K562 (cell line): Measurements from ENCODE around the gene TIMM17A. TPM values are rescaled to one million over a fixed set of nuclear protein-coding genes. Genes with fewer than 3 reads are reported as not detected.

Source experiments
- ARHGAP35 ChIP-seq: fragments of 450-650 bp; IDR thresholded peaks from 2 replicates; pipeline ENCODE4 v1.6.1; 2018; ENCODE audit not compliant: partially characterized antibody
- DNMT1 ChIP-seq: fragments of 450-650 bp; IDR thresholded peaks from 2 replicates; pipeline ENCODE4 v1.6.1; 2016; ENCODE audit warnings: antibody characterized with exemption, mild to moderate bottlenecking
- HMBOX1 ChIP-seq: sonication (generic); IDR thresholded peaks from 2 replicates; pipeline ENCODE4 v1.6.1; 2016
- MAFG ChIP-seq: fragments of 450-650 bp; conservative IDR thresholded peaks from 2 replicates; pipeline ENCODE4 v1.6.1; 2016; ENCODE audit warnings: missing genetic modification characterization, missing compliant biosample characterization
- NR2C1 ChIP-seq, 2 experiments: fragments of 450-650 bp; IDR thresholded peaks; 2 replicates each; pipeline ENCODE4 v1.6.1; 2017; ENCODE audit warnings: mild to moderate bottlenecking in 2 of 2, antibody characterized with exemption in 1 of 2, inconsistent platforms in 1 of 2, missing compliant biosample characterization in 1 of 2, missing genetic modification characterization in 1 of 2
- TFAM ChIP-seq: fragments of 250-450 bp; sonication (Bioruptor Pico); conservative IDR thresholded peaks from 2 replicates; pipeline ENCODE4 v1.5.0; 2021; ENCODE audit warnings: mild to moderate bottlenecking, moderate library complexity
- TRIM24 ChIP-seq, 2 experiments: fragments of 450-650 bp; IDR thresholded peaks; 2 replicates each; pipeline ENCODE4 v1.6.1; 2016
- XRCC3 ChIP-seq: fragments of 450-650 bp; IDR thresholded peaks from 2 replicates; pipeline ENCODE4 v1.6.1; 2017; ENCODE audit warnings: mild to moderate bottlenecking, moderate library complexity
- ZNF217 ChIP-seq: sonication (generic); formaldehyde crosslinking; IDR thresholded peaks from 2 replicates; pipeline ENCODE4 v1.8.0; 2022; ENCODE audit warnings: mild to moderate bottlenecking, missing genetic modification reagents
- ZNF24 ChIP-seq: fragments of 450-650 bp; IDR thresholded peaks from 2 replicates; pipeline ENCODE4 v1.6.1; 2016
- ZNF318 ChIP-seq, 2 experiments: fragments of 450-650 bp; IDR thresholded peaks; 2 replicates each; pipeline ENCODE4 v1.6.1; 2016; ENCODE audit warnings: mild to moderate bottlenecking in 2 of 2, borderline replicate concordance in 1 of 2, low read depth in 1 of 2, moderate library complexity in 1 of 2
- ZNF717 ChIP-seq: fragments of 250-450 bp; sonication (Bioruptor Pico); IDR thresholded peaks from 2 replicates; pipeline ENCODE4 v1.5.0; 2021
- ZNF764 ChIP-seq: fragments of 250-450 bp; sonication (Bioruptor Pico); IDR thresholded peaks from 2 replicates; pipeline ENCODE4 v1.4.0; 2020; ENCODE audit warnings: low read depth, mild to moderate bottlenecking, moderate library complexity
- polyA plus RNA-seq, 8 experiments: library from polyadenylated mRNA; depleted of rRNA in 4 of 8; stranded (reverse) in 5 of 8; unstranded in 3 of 8; fragments of >200 nt; fragmentation: Nextera tagmentation in 2 of 8; fragmentation: Illumina TruSeq in 1 of 8; extraction: Ambion mirVana in 2 of 8; extraction: Trizol in 1 of 8; gene quantifications; 2 replicates each; pipeline versions ENCODE4 v1.2.1 to v1.2.3, GENCODE V29; 2011 to 2014; ENCODE audit warnings: inconsistent platforms in 1 of 8, missing spikeins in 1 of 8
- total RNA-seq, 7 experiments: library from RNA; depleted of rRNA in 6 of 7; stranded (reverse); fragments of >200 nt in 6 of 7; fragmentation: Illumina TruSeq in 2 of 7; extraction: Trizol in 2 of 7; gene quantifications; 2 replicates each; pipeline versions ENCODE4 v1.2.1 to v1.2.3, GENCODE V29; 2011 to 2021; ENCODE audit warnings: low replicate concordance in 1 of 7
- TF ChIP-seq, protein P1 (sequence below): fragments of 450-650 bp; formaldehyde crosslinking; IDR thresholded peaks from 2 replicates; pipeline ENCODE4 v1.4.0; 2020; ENCODE audit warnings: mild to moderate bottlenecking, moderate library complexity
- TF ChIP-seq, protein P2 (sequence below): sonication (generic); formaldehyde crosslinking; IDR thresholded peaks from 2 replicates; pipeline ENCODE4 v1.4.0; 2020; ENCODE audit warnings: mild to moderate bottlenecking, missing genetic modification reagents

The TIMM17A gene
- total and polyA plus RNA-seq, 9 of the 15 experiments (the other 6 are each of a cell fraction or from before 2014, with no cell fraction given) = 116 to 744 (median 180) TPM

- TF ChIP-seq ZNF318 (IDR thresholded peaks at IDR 0.05; ENCODE audit: borderline replicate concordance in 1 of 2, low read depth in 1 of 2) (no peak), ZNF24 (no peak), DNMT1 (no peak), ZNF717 (no peak), HMBOX1 (no peak), MAFG (tag) (no peak), NR2C1 (IDR thresholded peaks at IDR 0.05) (peak; percentile 70), NR2C1 (tag; IDR thresholded peaks at IDR 0.05) (peak; percentile 67; the same call in 1 of the 2 replicates), TFAM (no peak), ZNF217 (CRISPR knock-in tag) (no peak), XRCC3 (no peak), ARHGAP35 (peak; percentile 7), ZNF764 (CRISPR knock-in tag) (0 out of 2 replicates have a peak, but pooled peaks have one; percentile 24), TRIM24 (IDR thresholded peaks at IDR 0.05) (no peak)
- TF ChIP-seq, protein P1, sequence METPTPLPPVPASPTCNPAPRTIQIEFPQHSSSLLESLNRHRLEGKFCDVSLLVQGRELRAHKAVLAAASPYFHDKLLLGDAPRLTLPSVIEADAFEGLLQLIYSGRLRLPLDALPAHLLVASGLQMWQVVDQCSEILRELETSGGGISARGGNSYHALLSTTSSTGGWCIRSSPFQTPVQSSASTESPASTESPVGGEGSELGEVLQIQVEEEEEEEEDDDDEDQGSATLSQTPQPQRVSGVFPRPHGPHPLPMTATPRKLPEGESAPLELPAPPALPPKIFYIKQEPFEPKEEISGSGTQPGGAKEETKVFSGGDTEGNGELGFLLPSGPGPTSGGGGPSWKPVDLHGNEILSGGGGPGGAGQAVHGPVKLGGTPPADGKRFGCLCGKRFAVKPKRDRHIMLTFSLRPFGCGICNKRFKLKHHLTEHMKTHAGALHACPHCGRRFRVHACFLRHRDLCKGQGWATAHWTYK (CRISPR knock-in tag) = no peak
- TF ChIP-seq, protein P2, sequence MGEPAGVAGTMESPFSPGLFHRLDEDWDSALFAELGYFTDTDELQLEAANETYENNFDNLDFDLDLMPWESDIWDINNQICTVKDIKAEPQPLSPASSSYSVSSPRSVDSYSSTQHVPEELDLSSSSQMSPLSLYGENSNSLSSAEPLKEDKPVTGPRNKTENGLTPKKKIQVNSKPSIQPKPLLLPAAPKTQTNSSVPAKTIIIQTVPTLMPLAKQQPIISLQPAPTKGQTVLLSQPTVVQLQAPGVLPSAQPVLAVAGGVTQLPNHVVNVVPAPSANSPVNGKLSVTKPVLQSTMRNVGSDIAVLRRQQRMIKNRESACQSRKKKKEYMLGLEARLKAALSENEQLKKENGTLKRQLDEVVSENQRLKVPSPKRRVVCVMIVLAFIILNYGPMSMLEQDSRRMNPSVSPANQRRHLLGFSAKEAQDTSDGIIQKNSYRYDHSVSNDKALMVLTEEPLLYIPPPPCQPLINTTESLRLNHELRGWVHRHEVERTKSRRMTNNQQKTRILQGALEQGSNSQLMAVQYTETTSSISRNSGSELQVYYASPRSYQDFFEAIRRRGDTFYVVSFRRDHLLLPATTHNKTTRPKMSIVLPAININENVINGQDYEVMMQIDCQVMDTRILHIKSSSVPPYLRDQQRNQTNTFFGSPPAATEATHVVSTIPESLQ (CRISPR knock-in tag) = 0 out of 2 replicates have a peak, but pooled peaks have one; percentile 42
Observed at GRCh38 chr1:202017749-202018467, 62.6 kb downstream of the TIMM17A start (continued).
